Measurements from ENCODE around the gene CCDC117. TPM values are rescaled to one million over a fixed set of nuclear protein-coding genes. Genes with fewer than 3 reads are reported as not detected.
"Not testable (repeated sequence)": the region's sequence is repeated elsewhere in the genome, so short reads cannot be mapped to it uniquely, and the experiment has no call there.

Gene CCDC117
- total RNA-seq, 6 experiments from 2014 or later: 15.3 to 24.4 (median 18.0) TPM

- DNase-seq: peak; percentile 67 to 75 (median 68)
- WGBS (ENCODE audit: insufficient coverage, low coverage, low lambda C conversion rate, missing lambda C conversion rate): 0% methylated on average over 8 of the region's 31 CpGs
- peak overlapping the region; percentile 91 to 98 (median 95) for H3K4me3 ChIP-seq
Observed at GRCh38 chr22:28799606-28800307, 27.3 kb downstream of the CCDC117 start.

GRCh38 chr22:28800308-28801041 lies 28.0 kb downstream of the CCDC117 start, which contains the start of gene XBP1:
XBP1 (minus strand) TSS chr22:28800569.
- TF ChIP-seq CTCF (IDR thresholded peaks at IDR 0.05) (no peak), POLR2A (IDR thresholded peaks at IDR 0.05) (peak; percentile 100)
- 0% methylated on average over 15 of the region's 78 CpGs for WGBS (ENCODE audit: insufficient coverage, low coverage, low lambda C conversion rate, missing lambda C conversion rate)
- ATAC-seq: peak; percentile 79 to 92 (median 86)

More at GRCh38 chr22:28799606-28800307, 27.3 kb downstream of the CCDC117 start:
- TF ChIP-seq POLR2A (IDR thresholded peaks at IDR 0.05) (no peak), CTCF (IDR thresholded peaks at IDR 0.05) (no peak)
- H3K27ac ChIP-seq: peak overlapping the region; percentile 99 to 100 (median 99)
- no peaks in the 10 kb centered on the region for H3K27me3 ChIP-seq
- no peaks in the 10 kb centered on the region for H3K9me3 ChIP-seq
- peaks cover 13 to 44% (median 29%) of the 10 kb centered on the region in 4 donors for H3K36me3 ChIP-seq
- intact Hi-C loops (cut with DNase I): no loop called here
- ATAC-seq: peak; percentile 22 to 59 (median 57)
- peaks cover 0 to 55% (median 8%) of the 10 kb centered on the region in 4 donors for H3K4me1 ChIP-seq

GRCh38 chr22:28801845-28802594 lies 29.5 kb downstream of the CCDC117 start:
- TF ChIP-seq CTCF (IDR thresholded peaks at IDR 0.05) (no peak), POLR2A (IDR thresholded peaks at IDR 0.05) (peak; percentile 70)
- peak; percentile 41 to 70 (median 56) for ATAC-seq
- Histone ChIP-seq H3K27ac (peak overlapping the region; percentile 99 to 100 (median 99)), H3K36me3 (peaks cover 6 to 21% (median 13%) of the 10 kb centered on the region in 4 donors), H3K9me3 (no peaks in the 10 kb centered on the region), H3K4me1 (peaks cover 0 to 32% (median 6%) of the 10 kb centered on the region in 4 donors), H3K4me3 (peak overlapping the region; percentile 91 to 98 (median 95)), H3K27me3 (no peaks in the 10 kb centered on the region)
- DNase-seq: peak; percentile 64 to 88 (median 83)
- intact Hi-C loops (cut with DNase I): no loop called here
- 15% methylated on average over 14 of the region's 14 CpGs for WGBS (ENCODE audit: insufficient coverage, low coverage, low lambda C conversion rate, missing lambda C conversion rate)

More at GRCh38 chr22:28800308-28801041, 28.0 kb downstream of the CCDC117 start, which contains the start of gene XBP1:
- Histone ChIP-seq H3K27me3 (no peaks in the 10 kb centered on the region), H3K36me3 (peaks cover 12 to 37% (median 24%) of the 10 kb centered on the region in 4 donors), H3K4me3 (peak within 1 kb of the TSS; percentile 91 to 98 (median 95)), H3K4me1 (peaks cover 0 to 48% (median 8%) of the 10 kb centered on the region in 4 donors), H3K9me3 (no peaks in the 10 kb centered on the region), H3K27ac (peak within 1 kb of the TSS; percentile 99 to 100 (median 99))
- peak; percentile 97 for DNase-seq
- intact Hi-C loops (cut with DNase I): no loop called here

- intact Hi-C loops (cut with DNase I): no loop called here
- H3K9me3 ChIP-seq: no peaks in the 10 kb centered on the region
- H3K4me3 ChIP-seq: peak overlapping the region in 2 of 3 donors; percentile 95 to 98
- H3K4me1 ChIP-seq: peaks cover 0 to 29% (median 4%) of the 10 kb centered on the region in 4 donors
- H3K36me3 ChIP-seq: peaks cover 3 to 15% (median 9%) of the 10 kb centered on the region in 4 donors
- WGBS (ENCODE audit: insufficient coverage, low coverage, low lambda C conversion rate, missing lambda C conversion rate): 35% methylated on average over 7 of the region's 7 CpGs
- DNase-seq: no peak
- TF ChIP-seq POLR2A (IDR thresholded peaks at IDR 0.05): no peak
- peak in 3 of 4 donors; percentile 20 to 44 (median 26) for TF ChIP-seq CTCF (IDR thresholded peaks at IDR 0.05)
- H3K27ac ChIP-seq: peak overlapping the region; percentile 99 to 100 (median 99)
- ATAC-seq: peak in 1 of 4 donors; percentile 12
- H3K27me3 ChIP-seq: no peaks in the 10 kb centered on the region
Observed at GRCh38 chr22:28802595-28803123, 30.2 kb downstream of the CCDC117 start.

GRCh38 chr22:28805426-28805825 lies 32.9 kb downstream of the CCDC117 start:
- H3K27ac ChIP-seq; H3K36me3 ChIP-seq; H3K4me3 ChIP-seq; H3K27me3 ChIP-seq; DNase-seq; H3K9me3 ChIP-seq; intact Hi-C loops (cut with DNase I); ATAC-seq: not testable (repeated sequence)
- 92% methylated on average over 2 of the region's 5 CpGs for WGBS (ENCODE audit: insufficient coverage, low coverage, low lambda C conversion rate, missing lambda C conversion rate)
- H3K4me1 ChIP-seq: peaks cover 0 to 47% (median 9%) of the 10 kb centered on the region in 4 donors

Measured in right lobe of liver (tissue), 6 donors.